ENCODE results near the gene CEP128. TPM values are rescaled to one million over a fixed set of nuclear protein-coding genes. Genes with fewer than 3 reads are reported as not detected.

The CEP128 gene
- total RNA-seq, 1 donor = 5.4 TPM

GRCh38 chr14:80448267-80448666, 493.3 kb downstream of the CEP128 start:
- no peak overlapping the region for H3K4me3 ChIP-seq (ENCODE audit: insufficient read depth, low read length)
- no peak for TF ChIP-seq CTCF (IDR thresholded peaks at IDR 0.05; ENCODE audit: extremely low read depth, low read depth, low read length)
- H4K20me1 ChIP-seq (ENCODE audit: insufficient read depth, low read length) = no peaks in the 10 kb centered on the region
- no peaks in the 10 kb centered on the region for H3K9me3 ChIP-seq (ENCODE audit: low read depth, low read length)
- H3K4me2 ChIP-seq (ENCODE audit: insufficient read depth, low read length) = no peak overlapping the region
- DNase-seq (ENCODE audit: insufficient read length, low spot score, missing footprints) = no peak
- no peak overlapping the region for H3K27ac ChIP-seq (ENCODE audit: low read depth, low read length)
- no peak overlapping the region for H2AFZ ChIP-seq (ENCODE audit: low read length)
- H3K79me2 ChIP-seq (ENCODE audit: insufficient read depth, low read length) = no peaks in the 10 kb centered on the region
- H3K36me3 ChIP-seq (ENCODE audit: insufficient read depth, low read length) = no peaks in the 10 kb centered on the region
- no peaks in the 10 kb centered on the region for H3K27me3 ChIP-seq (ENCODE audit: insufficient read depth, low read length)
- H3K4me1 ChIP-seq (ENCODE audit: insufficient read depth, low read length) = no peaks in the 10 kb centered on the region

GRCh38 chr14:80447392-80447791, 494.1 kb downstream of the CEP128 start:
- no peak for DNase-seq (ENCODE audit: insufficient read length, low spot score, missing footprints)
- Histone ChIP-seq H3K27ac (ENCODE audit: low read depth, low read length) (no peak overlapping the region), H3K36me3 (ENCODE audit: insufficient read depth, low read length) (no peaks in the 10 kb centered on the region), H4K20me1 (ENCODE audit: insufficient read depth, low read length) (no peaks in the 10 kb centered on the region), H3K9me3 (ENCODE audit: low read depth, low read length) (no peaks in the 10 kb centered on the region), H3K4me1 (ENCODE audit: insufficient read depth, low read length) (no peaks in the 10 kb centered on the region), H3K27me3 (ENCODE audit: insufficient read depth, low read length) (no peaks in the 10 kb centered on the region), H3K79me2 (ENCODE audit: insufficient read depth, low read length) (no peaks in the 10 kb centered on the region), H2AFZ (ENCODE audit: low read length) (no peak overlapping the region), H3K4me2 (ENCODE audit: insufficient read depth, low read length) (no peak overlapping the region), H3K4me3 (ENCODE audit: insufficient read depth, low read length) (no peak overlapping the region)
- no peak for TF ChIP-seq CTCF (IDR thresholded peaks at IDR 0.05; ENCODE audit: extremely low read depth, low read depth, low read length)

Small RNA genes lying within 50 kb of the gene (small RNA-seq; reads per million reads assigned to genes)
- gene AC022404.1 = not detected

Other genes with a start within 250 kb of the CEP128 start
- gene TSHR, start 13.9 kb upstream of the CEP128 start, total RNA-seq = not detected in 2 replicates